Renal pelvis (tissue), 4 donors: ENCODE measurements around the gene MAPK8IP1. TPM values are rescaled to one million over a fixed set of nuclear protein-coding genes. Genes with fewer than 3 reads are reported as not detected.

Experiments
- DNase-seq: peaks from one replicate; pipeline ENCODE4 v3.0.0-alpha.2; 2013
- polyA plus RNA-seq, 3 donors: library from polyadenylated mRNA; unstranded; fragments of 120-200 nt; gene quantifications; one replicate each; pipeline ENCODE4 v1.2.1, GENCODE V29; 2013; ENCODE audit not compliant: insufficient read length in 3 of 3

Gene MAPK8IP1
- polyA plus RNA-seq, 3 donors = 9.6 to 13.8 (median 13.7) TPM

DNA sequence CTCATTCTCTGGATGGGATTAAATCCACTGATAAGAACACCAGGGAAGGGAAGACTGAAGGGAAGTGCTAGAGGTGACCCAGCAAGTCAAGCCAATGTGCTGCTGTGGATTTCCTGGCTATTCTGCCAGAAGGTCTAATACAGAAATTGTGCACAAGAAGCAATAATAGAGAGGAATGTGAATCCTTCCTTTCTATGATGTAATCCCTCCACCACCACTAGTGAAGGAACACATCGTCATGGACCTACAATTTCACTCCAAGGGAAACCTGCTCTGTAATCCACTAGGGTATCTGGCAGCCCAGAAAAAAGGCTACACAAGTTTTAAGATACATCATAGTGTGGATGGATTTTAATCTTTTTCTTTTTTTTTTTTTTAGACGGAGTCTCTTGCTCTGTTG is 54.4 kb downstream of the MAPK8IP1 start:
- DNase-seq = no peak

DNA sequence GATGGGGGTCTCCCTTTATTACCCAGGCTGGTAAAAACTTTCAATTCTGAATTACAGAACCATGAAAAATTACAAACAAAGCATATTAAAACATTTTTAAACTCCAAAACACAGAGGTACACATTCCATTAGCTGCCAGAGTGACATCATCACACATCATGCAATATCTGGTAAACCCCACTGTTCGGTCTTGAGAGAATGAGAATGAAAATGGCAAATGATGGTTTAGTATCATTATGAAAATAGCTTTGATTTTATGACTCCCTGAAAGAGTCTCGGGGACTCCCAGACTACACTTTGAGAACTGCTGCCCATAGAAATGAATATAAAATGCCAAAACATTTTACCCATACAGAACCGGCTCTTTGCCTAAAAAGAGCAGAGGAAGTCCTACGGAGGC is 55.8 kb downstream of the MAPK8IP1 start:
- no peak for DNase-seq

DNA sequence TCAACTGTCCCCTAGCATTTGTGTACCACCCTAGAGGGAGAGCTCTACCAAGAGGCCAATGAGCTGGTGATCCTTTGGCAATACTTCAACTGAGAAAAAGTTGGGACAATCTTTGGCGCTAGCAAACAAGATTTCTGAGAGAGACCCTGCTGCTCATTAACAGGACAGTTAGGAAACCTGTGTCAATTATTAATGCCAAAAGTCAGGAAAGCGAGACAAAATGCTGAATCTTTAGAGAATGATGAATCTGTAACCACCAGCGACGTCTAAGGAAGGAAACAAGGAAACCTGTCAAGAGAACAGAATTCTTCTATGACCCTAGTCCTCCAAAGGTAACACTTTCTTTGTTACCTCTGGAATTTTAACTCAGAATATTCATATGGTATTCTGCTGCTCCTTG is 56.9 kb downstream of the MAPK8IP1 start:
- DNase-seq = no peak

DNA sequence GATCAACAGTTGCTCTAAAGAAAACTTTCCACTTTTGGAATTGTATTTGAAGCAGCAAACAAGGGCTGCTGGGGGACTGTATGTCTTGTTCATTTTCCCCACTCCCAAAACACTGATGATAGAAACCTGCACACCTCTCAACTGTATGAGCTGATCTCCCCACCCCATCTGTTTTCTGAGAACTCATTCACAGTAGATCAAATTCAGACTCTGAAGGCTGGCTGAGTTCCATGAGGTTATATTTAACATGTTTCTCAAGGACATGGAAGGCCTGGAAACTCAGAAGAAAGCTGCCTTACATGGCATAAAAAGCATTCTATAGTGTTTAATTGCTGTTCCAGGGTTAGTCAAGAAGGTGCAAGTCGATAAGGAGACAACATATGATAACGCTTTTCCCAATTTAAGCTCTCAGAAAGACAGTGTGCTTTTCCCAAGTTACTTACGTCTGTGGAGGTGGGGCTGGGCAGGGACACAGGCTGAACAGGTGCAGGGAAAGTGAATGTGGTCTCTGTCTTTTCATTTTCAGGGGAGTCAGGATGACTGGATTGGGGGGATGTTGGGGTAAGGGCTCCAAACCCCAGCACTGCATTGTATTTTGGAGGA is 60.0 kb downstream of the MAPK8IP1 start:
- no peak for DNase-seq

DNA sequence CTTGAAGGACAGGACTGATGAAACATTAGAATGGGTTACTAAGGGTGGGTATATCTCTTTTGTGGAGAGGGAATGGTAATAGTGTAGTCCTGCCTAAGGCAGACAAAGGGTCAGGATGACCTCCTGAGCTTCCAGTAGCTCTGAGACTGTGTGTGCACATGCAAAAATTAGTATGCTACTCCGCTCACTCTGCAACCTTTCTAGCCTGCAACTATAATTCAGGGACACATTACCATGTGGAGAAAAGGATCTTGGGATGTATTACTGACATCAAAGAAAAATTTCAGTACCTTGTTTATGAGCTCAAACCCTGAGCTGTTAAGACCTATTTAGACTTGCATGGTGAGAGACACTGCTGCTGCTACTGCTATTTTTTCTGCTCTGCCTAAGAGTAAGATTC is 62.4 kb downstream of the MAPK8IP1 start:
- DNase-seq = no peak

DNA sequence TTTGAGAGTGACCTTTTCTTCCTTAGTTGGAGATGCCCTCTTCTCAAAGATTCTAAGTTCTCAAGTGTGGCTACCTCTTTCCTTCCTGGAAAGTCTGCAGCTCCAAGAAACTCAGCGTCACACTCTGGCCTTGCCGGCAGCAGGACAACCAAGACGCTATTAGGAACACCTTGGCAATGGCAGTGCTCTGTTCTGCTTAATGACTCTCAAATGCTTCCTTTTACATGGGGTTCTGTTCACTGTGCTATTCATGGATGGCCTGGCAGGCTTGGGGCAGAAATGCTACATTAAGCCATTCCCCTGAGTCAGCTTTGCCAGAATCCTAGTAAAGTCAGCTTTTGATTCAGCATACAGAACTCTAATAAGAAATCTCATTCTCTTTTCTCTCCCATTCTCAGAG is 62.9 kb downstream of the MAPK8IP1 start:
- DNase-seq = no peak

DNA sequence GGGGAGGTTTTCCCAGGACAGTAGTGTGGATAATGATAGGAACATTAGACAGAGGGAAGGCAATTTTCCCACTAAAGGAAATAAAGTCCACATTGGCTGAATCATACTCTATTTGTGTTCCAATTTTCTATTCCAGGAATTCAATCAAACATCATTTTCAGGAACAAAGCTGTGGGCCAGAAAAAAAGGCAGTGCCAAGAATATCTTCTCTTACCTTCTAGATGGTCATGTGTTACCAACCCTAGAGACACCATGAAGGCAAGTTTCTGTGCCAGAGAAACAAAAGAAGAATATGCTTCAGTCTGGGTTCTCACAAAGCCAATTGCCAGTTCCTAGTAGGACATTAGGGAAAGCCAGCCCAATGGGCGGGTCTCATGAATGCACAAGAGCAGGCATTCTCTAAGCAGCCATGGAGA is 64.5 kb downstream of the MAPK8IP1 start:
- no peak for DNase-seq

Other genes starting within 250 kb of the MAPK8IP1 start
- 10 to 100 TPM; 10.9 to 13.8 (median 10.9) TPM for gene CHST1, start 220.0 kb upstream of the MAPK8IP1 start, polyA plus RNA-seq
- 10 to 100 TPM in 1 of 3 donors, 1 to 10 TPM in 2; 8.1 to 10.2 (median 8.9) TPM for gene SLC35C1, start 80.5 kb upstream of the MAPK8IP1 start, polyA plus RNA-seq
- gene CRY2, start 38.2 kb upstream of the MAPK8IP1 start, polyA plus RNA-seq = 10 to 100 TPM; 26.5 to 33.1 (median 32.4) TPM
- under 1 TPM; 0.41 to 0.77 (median 0.59) TPM for gene FREY1, start 21.6 kb downstream of the MAPK8IP1 start, polyA plus RNA-seq
- gene PEX16, start 32.2 kb downstream of the MAPK8IP1 start, polyA plus RNA-seq = 10 to 100 TPM; 21.5 to 26.0 (median 24.0) TPM
- 10 to 100 TPM; 23.2 to 29.5 (median 27.2) TPM for gene LARGE2, start 37.0 kb downstream of the MAPK8IP1 start, polyA plus RNA-seq
- gene PHF21A, start 235.8 kb downstream of the MAPK8IP1 start, polyA plus RNA-seq = 10 to 100 TPM; 46.6 to 58.0 (median 56.1) TPM